ENCODE measurements around the gene ZNF592.
"Not testable (repeated sequence)": the region's sequence is repeated elsewhere in the genome, so short reads cannot be mapped to it uniquely, and the experiment has no call there.

The ZNF592 gene

DNA sequence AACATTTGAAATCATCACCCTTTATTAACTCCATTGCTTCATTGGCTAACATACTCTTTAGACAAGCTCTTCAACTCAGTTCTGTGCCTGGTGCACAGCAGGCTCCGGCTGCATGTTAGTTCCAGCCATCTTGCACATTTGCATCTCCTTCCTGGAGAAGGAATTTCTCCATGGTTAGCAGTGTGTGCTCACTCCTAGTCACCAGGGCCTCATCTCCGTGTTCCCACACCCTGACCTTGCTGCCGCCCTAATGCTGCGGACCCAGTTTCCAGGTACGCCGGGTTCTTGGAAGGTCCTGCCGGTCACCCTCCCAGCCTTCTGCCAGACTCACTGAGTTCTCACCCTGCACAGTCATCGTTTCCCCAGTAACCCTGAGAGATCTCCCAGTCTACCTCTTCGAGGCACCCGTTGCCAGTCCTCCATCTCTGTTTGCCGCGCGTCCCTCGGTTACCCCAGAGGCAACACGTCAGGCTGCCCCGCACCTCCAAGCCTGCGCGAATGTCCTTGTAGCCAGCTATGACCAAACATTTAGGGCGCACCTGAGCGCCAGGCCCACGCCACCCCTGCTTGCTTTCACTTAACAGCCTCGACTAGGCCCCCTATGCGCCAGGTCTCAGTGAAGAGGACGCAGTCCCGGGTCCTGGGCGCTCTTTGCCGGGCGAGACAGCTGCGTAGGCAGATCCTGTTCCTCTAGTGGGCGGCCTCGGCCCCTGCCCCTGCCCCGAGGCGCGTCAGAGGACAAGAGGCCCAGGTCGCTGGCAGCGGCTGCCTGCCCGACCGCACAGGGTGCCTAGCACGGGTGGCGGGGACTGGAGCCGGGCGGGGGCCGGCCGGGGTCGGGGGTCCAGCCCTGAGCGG is 747 bp upstream of the ZNF592 start:
- no peak for DNase-seq

DNA sequence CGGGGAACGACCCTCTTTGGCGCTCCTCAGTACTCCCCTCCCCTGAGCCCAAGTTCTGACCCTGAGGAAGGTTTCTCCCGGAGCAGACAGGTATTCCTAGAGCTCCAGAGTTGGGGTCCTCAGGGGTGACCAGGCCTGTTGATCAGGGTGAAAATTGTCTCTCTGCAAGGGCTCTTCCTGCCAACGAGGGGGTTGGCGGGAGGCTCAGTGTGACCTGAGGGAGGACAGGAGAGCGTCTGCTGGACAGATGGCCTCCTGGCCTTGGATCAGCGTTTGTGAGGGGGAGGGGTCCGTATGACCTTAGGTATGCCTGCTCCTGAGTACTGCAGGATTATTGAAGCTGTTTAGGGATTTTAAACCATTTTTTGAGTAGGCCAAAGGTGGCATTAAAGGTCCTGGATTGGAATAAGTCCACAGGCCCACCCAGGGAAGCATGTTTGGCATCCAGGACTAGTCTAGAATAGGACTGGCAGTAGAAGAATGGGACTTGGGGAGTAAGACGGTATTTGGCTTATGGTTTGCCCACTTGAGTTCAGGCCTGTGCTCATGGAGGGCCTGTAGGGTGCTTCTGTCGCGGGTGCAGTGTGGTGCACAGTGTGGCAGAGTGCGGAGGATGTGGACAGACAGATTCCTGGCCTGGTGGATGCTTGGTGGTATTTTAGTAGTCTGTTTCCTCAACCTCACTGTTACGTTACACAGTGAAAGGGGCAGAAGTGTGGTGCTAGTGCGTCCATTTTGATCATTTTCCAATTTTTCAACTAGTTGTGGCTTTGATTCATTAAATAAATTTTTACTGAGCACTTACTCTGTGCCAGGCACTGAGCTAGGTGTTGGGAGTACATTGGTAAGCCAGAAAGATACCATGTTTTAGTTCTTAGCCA is 959 bp downstream of the ZNF592 start:
- DNase-seq = no peak

DNA sequence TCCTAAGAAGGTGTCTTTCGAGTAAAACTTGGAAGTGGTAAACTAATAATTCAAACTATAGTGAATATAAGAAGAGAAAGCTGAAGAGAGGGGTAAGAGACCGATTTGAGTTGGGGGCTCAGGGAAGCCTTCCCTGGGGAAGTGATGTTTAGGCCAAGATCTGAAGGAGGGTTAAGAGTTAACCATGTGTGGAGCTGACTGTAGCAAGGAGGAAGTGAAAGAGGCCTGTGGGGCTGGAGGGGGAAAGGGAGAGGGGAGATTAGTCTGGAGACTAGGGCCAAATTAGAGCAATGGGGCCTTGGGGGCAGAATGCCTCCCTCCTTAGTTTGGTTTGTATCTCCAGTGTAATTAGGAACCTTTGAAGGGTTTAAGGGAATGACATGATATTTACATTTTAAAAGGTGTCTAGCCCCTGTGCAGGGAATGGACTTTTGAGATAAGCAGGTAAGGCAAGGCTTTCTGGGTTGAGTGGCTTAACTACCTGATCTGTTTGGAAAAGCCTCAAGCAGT is 2.2 kb downstream of the ZNF592 start:
- no peak for DNase-seq

DNA sequence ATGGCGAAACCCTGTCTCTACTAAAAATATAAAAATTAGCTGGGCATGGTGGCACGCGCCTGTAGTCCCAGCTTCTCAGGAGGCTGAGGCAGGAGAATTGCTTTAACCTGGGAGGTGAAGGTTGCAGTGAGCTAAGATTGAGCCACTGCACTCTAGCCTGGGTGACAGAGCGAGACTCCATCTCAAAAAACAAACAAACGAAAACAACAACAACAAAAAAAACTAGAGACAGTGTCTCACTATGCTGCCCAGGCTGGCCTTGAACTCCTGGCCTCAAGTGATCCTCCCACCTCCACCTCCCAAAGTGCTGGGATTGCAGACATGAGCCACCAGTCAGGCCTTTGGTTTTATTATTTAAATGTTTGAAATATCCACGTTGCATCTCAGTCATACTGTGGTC is 3.3 kb downstream of the ZNF592 start:
- not testable (repeated sequence) for DNase-seq

DNA sequence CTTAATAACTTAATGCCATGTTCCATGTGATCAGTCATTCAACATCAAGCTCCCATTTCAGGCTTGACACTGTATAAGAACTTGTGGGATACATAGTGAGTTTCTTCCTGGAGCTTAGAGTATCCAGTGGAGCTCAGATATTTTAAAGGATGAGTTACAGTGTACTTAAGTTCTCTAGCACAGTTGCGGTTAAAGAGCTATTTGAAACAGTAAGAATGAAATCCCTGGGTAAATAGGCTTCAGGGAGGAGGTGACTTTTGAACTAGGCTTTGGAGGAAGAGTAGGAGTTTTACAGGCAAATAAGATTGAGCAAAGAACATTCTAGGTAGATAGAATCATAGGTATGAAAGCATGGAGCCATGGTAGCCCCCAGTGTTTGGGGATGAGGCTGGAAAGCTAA is 3.8 kb downstream of the ZNF592 start:
- no peak for DNase-seq

DNA sequence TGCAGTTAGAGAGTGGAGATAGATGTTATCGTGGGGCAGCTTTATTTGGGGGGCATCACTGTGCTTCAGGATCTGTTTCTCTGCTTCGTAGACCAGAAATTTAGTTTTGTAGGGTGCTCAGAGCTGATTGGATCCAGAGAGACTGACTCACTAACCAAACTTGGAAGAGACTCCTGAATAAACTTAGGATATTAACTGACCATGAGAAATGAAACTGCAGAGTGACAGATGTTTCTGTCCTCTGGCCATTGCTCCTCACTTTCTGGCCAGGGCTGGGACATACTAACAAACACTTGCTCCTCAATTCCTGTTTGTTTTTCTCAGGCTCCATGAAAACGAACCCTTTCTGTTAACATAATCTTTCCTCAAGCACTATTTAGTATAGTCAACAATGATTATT is 4.3 kb downstream of the ZNF592 start:
- no peak for DNase-seq

DNA sequence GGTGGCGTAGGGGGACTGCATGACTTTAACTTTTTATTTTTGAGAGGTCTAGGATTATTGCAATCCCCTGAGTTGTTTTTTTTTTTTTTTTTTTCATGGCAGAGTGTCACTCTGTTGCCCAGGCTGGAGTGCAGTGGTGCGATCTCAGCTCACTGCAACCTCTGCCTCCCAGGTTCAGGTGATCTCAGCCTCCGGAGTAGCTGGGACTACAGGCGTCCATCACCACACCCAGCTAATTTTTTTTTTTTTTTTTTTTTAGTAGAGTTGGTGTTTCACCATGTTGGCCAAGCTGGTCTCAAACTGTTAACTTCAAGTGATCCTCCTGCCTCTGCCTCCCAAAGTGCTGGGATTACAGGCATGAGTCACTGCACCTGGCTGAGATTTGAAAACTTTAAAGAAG is 6.5 kb downstream of the ZNF592 start:
- DNase-seq = not testable (repeated sequence)

DNA sequence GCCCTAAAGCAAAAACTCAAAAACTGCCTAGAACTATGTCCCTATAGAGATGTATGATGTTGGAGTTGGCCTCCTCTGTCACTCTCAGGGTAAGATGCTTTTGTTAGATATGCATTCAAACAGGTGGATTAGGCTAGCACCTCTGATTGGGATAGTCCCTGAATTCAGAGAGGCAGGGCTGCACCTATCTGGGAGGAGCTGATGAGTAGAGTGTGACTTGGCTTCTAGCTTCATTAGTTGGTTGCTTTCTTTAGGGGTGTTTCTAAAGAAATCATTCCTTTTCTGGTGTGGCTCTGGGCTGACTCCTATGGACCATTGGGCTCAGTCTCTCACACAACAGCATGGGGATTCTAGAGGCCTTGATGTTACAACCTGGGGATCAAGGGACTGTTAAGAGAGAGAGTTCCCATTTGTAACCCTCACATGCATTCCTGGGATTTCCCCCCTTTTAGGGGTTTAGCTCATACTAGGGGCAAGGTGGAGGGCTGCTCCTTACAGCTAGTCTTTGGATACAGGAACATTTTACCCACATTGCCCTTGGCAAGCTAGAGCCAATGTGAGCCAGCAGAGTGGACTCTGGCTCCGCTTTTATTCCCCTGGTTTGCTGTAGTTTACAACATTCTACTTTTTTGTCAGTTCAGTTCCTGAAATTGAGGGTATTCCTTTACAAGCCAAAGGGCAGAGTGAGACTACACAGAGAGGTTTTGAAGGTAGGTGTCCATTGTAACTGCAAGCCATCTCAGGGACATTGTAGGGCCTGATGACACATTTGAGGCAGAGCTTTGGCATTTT is 7.5 kb downstream of the ZNF592 start:
- DNase-seq = no peak

DNA sequence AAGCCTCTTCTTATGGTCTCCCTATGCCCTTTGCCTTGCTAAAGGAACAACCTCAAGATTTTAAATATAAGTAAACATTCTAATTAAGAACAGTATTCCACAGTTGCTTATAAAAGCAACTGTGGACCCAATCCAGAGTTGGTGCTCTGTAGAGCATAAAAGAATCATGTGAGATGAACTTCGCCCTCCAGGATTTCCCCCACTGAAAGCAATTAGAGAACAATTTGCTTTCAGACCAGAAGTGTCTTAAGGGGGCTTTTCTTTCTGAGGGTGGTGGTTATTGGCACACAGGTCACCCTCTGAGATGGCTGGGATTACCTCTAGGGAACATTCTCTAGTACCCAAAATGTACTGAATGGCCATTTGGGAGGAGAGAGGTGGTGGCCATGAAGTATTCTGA is 10.6 kb downstream of the ZNF592 start:
- no peak for DNase-seq

DNA sequence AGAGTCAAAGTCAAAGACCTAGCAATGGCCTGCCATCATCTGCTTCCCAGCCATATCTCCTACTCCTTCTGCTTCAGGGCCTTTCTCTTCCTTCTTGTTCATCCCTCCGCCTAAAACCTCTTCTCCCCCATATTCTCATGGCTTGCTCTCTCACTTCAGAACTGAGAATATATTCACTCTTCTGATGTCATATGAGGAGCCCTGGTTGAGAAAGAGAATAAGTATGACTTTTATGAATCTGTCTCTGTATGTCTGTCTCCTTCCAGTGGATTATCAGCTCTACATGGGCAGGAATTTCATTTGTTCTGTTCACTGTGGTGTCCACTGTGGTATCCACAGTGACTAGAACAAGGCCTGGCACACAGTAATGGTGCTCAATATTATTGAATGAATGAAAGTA is 11.8 kb downstream of the ZNF592 start:
- no peak for DNase-seq

DNA sequence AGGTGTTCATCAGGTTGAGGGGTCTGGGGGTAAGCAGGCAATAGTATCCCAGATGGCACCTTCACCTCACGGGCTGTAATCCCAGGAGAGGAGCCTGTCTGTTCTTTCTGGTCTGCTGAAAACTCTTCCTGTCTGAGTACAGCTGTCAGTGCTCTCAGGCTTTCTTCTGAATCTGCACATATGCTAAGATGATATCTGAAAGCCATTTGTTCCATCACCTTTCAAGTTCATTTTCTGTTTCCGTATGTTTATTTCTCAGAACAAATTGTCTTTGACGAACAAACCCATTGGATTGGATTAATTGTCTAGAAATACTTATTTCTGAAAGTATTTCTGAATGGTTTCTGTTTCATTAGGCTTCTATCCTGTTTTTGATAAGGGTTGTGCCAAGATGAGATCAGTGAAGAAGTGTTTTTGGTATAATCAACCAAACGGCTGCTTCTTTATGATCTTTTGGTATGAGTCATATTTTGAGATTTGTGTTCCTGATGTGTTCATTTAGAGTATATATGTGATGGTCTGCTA is 13.3 kb downstream of the ZNF592 start:
- DNase-seq = peak; percentile 65

DNA sequence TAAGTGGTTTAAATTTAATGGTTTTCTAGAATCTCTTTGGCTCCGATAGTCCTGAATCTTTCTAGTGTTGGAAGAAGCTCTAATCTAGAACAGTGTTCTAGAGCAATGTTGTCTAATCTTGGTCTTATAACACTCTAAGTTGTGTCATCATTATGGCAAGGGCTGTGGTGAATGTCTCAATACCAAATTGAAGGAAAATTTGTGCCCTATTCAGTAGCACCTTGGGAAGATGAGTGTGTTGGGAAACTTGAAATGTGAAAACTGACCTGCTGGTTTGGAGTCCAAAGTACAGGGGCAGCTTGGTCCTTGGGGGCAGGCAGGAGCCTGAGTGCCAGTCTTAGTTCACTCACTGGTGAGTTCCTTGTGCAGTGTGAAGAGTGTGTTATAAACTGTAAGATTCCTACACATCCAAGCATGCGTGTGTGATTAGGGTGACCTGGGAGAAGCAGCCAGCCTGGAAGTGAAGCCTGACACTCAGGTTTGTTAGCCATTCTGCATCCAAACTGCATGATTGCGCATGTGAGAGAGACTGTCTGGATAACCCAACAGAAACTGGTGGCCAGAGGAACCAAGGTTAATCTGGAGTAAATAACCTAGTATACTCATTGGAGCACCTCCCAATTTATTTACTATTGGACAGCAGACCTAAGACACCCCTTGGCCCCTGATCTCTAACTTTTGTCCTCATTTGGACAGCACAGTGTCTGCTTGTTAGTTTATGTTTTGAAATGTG is 14.6 kb downstream of the ZNF592 start:
- DNase-seq = no peak

DNA sequence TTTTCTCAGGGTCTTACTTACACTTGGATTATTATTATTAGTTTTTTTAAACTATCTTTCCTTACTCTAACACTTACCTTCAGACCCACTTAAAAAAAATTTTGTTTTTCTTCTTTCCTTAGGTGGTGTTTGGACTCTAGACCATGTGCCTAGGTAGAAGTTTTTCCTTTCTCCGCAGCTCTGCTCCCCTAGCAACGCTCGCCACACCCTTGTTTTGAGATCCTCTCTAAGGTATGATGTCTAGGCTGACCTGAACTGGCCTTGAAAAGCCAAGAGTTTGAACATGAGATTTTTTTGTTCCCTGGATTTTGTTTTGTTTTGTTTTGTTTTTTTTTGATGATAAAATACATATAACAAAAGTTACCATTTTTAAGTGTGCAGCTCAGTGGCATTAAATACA is 16.2 kb downstream of the ZNF592 start:
- no peak for DNase-seq

DNA sequence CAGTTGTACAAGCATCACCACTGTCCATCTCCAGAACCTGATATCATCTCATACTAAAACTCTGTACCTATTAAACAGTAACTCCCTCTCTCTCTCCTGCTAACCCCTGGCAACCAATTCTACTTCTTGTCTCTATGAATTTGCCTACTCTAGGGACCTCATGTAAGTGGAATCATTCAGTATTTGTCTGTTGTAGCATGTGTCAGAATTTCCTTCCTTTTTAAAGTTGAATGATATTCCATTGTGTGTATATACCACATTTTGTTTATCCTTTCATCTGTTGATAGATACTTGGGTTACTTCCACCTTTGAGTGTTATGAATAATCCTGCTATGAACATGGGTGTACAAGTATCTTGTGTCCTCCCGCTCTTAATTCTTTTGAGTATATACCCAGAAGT is 16.6 kb downstream of the ZNF592 start:
- DNase-seq = no peak

DNA sequence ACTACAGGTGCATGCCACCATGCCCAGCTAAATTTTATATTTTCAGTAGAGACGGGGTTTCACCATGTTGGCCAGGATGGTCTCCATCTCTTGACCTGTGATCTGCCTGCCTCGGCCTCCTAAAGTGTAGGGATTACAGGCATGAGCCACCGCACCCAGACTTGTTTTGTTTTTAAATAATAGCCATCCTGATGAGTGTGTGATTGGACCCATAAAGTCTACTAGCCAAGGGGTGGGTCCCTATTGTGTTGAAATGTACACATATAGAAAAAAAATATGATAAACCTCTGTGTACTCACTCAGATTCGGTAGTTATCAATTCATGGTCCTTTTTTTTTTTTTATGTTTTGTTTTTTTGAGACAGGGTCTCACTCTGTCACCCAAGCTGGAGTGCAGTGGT is 17.3 kb downstream of the ZNF592 start:
- no peak for DNase-seq

DNA sequence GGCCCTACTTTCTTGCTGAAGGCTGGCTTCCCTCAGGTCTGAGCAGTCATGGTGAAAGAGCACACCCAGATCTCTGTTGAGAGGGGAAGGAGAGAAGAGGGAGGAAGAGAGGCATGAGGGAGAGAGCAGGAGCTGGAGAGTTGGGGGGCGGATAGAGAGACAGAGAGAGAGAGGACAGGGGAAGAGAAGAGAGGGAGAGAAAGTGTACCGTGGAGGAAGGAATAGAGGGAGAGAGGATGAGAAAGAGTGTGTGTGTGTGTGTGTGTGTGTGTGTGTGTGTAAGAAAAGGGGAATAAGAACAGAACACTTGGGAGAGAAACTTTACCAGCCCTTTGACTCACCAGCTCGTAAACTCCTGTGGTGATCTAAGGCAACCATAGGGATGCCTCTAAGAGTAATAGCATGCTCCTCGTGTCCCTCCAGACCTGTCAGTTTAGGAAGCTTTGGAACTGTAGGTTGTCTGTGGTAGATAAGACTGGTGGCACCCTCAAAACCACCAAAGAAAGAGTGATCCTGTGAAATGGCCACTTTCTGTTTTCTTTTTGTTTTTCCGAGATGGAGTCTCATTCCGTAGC is 18.2 kb downstream of the ZNF592 start:
- no peak for DNase-seq

DNA sequence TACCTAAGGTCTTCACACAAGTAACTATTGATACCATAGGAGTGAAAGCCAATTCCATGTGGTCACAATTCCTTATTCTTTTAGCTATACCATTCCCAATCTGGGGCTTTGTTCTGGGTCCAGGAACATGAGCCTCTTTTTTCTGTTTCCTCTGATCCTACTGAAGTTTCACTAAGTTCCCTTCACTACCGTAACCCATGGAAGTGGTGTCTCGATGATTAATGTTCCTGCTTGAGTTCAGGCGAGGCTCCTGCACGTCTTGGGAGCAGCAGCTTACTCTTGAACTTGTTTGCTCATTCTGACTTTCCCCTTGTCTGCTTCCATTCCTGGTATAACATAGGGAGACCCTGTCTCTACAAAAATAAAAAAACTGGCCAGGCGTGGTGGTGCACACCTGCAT is 23.6 kb downstream of the ZNF592 start:
- DNase-seq = no peak

DNA sequence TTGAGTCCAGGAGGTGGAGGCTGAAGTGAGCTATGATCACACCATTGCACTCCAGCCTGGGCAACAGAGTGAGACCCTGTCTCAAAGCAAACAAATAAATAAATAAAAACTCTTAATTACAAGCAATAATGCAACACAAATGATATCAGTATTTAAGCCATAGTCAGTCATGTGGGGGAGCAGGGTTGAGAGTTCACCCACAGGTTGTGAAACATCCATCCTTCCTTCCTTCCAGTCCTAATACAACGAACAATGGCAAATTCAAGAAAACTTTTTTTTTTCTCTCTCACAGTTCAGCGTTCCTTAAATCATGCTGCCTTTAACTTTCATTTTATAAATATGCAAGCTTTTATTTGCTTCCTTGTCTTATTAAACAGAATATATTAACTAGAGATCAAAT is 24.1 kb downstream of the ZNF592 start:
- no peak for DNase-seq

DNA sequence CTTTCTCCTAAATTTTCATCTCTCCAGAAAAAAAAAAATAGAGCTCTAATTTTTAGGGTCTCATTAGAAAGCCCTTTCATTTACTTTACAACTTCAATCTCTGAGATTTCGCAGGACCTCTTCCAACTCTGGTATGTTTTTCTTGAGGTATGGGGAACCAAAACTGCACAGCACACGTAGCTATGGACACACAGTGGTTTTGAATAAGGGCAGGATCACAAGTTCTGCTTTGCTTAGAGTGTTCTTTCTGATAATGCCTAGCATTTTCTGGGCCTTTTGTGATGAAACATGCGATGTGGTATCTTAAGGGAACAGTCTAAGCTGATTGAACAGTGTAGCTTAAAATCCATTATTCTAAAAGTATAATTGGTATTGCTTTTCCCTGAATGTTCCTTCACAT is 25.3 kb downstream of the ZNF592 start:
- DNase-seq = no peak

DNA sequence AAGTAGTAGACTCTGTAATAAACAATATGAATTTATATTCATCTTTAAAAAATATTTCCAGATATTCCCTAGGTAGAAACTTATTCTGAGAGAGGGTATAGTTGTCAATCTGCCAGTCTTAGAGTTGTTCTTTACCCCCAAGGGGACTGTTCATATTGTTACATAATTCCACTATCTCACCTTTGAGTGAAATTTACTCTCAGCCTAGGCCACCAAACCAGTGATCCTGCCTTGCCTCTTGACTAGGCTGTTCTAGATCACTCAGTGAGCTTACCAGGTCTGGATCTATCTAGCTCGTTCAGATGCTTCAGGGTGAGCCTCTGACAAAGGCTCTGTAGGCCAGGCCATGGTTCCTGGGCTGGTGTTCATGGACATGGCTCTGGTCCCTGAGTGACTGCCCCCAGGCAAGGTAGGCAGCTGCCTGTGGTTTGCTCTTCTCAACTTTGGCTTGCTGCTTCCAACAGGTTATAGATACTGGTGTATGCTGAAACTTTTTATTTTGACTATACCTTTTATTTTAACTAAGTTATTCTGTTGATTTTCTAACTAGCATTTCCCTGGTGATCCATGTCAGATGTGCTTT is 27.6 kb downstream of the ZNF592 start:
- DNase-seq = no peak

DNA sequence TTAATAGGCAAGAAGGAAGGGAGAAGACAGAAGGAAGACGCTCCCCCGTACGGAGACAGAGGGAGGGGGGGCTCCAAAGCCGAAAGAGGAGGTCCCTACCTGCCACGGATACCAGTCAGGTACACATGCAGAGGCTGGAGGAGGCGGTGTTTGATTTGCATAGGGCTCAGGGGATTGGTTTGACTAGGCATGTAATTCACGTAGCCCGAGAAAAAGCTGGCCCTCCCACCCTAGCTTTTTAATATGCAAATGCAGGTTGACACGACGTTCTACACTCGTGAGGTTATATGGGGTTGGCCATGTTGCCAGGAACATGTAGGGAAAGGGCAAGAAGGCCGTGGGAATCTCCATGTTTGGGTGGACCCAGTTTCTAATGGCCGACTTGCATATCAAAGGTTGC is 29.8 kb downstream of the ZNF592 start:
- DNase-seq = no peak

Measured in NCI-H524 treated with DMSO at 0.1 percent for 48 hours (cell line).